A673 (cell line): ENCODE results near the gene OR4N5.

Experiments
- EZH2 ChIP-seq: fragments of 200-600 bp; sonication (generic); IDR thresholded peaks from 2 replicates; pipeline ENCODE4 v1.6.1; 2017; ENCODE audit warnings: borderline replicate concordance, low read depth, mild to moderate bottlenecking, mixed read lengths, antibody characterized with exemption, low read length; ENCODE audit not compliant: poor library complexity, severe bottlenecking
- TF ChIP-seq, protein P1 (sequence below): fragments of 300-800, 200-600 bp; sonication (generic); conservative IDR thresholded peaks from 2 replicates; pipeline ENCODE4 v1.5.1; 2017; ENCODE audit warnings: low read depth, mild to moderate bottlenecking, antibody characterized with exemption, low read length, moderate library complexity, mixed read lengths

DNA sequence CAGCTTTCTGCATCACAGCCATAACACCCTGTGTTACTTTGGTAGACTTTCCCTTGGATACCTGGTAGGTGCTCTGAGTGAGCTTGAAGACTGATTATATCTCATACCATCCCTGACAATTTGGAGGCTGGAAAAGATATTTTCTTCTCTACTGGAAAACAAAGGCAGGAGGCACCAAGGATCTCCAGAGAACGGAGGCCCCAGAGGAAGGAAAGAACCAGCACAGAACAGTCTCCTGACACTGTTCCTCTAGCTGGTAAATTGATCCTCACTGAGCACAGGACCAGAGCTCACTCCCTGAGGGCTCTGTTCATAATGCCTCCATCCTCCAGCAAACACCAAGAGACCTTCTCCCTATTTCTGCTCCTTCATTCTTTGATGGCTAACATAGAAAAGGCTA lies 52.0 kb downstream of the OR4N5 start, which contains the start of gene OR11G2:
- TF ChIP-seq, protein P1, sequence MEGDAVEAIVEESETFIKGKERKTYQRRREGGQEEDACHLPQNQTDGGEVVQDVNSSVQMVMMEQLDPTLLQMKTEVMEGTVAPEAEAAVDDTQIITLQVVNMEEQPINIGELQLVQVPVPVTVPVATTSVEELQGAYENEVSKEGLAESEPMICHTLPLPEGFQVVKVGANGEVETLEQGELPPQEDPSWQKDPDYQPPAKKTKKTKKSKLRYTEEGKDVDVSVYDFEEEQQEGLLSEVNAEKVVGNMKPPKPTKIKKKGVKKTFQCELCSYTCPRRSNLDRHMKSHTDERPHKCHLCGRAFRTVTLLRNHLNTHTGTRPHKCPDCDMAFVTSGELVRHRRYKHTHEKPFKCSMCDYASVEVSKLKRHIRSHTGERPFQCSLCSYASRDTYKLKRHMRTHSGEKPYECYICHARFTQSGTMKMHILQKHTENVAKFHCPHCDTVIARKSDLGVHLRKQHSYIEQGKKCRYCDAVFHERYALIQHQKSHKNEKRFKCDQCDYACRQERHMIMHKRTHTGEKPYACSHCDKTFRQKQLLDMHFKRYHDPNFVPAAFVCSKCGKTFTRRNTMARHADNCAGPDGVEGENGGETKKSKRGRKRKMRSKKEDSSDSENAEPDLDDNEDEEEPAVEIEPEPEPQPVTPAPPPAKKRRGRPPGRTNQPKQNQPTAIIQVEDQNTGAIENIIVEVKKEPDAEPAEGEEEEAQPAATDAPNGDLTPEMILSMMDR, result no peak
- TF ChIP-seq EZH2, result no peak
